SIG-M5 treated with dmso at 0.1 percent for 504 hours (cell line): ENCODE results near the gene TMEM150B.

Experiments used
- DNase-seq: peaks from one replicate; lab custom pipeline; 2025; ENCODE audit not compliant: unreplicated experiment; lab: John Stamatoyannopoulos, UW

Gene TMEM150B, protein sequence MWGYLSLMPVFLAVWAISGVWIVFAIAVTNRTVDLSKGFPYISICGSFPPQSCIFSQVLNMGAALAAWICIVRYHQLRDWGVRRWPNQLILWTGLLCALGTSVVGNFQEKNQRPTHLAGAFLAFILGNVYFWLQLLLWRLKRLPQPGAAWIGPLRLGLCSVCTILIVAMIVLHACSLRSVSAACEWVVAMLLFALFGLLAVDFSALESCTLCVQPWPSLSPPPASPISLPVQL

DNA sequence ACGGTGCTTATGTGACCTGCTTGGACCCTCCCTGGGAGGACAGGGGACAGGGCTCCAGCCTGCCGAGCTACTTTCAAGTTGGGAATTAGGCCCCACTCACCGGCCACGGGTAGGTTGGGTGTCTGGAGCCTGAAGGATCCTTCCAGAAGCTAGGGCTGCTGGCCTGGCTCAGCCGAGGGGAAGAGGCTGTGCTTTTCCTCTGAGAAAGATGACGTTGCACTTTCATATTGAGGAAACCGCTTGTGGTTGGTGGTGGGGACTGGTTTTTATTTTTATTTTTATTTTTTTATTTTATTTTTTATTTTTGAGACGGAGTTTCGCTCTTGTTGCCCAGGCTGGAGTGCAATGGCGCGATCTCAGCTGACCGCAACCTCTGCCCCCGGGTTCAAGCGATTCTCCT lies at the start of gene TMEM150B:
Gene TMEM150B (minus strand): TSS at position 170 of the 400 bp plus-strand sequence. CDS start 4,305 bp downstream, outside the sequence.
- no peak for DNase-seq

DNA sequence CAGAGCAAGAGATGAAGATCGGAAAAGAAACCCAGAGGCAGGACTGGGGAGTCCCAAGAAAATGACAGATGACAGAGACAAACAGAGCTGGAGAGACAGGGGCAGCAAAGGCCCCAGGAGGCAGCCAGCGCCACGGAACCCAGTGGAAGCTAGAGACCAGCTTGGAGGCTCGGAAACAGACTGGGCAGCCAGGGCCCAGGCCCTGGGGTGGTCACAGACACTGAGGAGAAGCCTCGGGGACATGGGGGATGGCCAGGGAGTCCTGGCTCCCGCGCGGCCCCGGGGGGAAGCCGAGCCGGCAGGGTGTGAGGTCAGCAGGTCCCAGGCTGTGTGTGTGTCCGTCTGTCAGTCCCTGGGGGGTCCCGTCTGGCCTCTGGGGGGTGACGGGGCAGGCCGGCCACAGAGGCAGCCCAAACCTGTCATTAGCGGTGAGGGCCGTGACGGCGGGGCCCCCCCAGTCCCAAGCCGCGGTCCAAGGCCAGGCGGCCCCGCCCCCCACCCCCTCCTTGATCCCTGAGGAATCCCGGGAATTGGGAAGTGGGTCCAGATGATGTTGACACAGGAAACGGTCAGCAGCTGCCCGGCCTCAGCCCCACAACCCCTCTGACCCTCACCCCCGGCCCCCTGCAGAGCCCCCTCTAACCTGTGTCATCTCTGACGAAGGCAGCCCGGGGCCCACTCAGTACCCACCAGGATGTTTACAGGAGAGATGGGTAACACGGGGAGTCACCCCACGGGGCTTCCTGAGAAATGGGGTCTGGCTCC lies 49.0 kb upstream of the TMEM150B start:
- DNase-seq = no peak

DNA sequence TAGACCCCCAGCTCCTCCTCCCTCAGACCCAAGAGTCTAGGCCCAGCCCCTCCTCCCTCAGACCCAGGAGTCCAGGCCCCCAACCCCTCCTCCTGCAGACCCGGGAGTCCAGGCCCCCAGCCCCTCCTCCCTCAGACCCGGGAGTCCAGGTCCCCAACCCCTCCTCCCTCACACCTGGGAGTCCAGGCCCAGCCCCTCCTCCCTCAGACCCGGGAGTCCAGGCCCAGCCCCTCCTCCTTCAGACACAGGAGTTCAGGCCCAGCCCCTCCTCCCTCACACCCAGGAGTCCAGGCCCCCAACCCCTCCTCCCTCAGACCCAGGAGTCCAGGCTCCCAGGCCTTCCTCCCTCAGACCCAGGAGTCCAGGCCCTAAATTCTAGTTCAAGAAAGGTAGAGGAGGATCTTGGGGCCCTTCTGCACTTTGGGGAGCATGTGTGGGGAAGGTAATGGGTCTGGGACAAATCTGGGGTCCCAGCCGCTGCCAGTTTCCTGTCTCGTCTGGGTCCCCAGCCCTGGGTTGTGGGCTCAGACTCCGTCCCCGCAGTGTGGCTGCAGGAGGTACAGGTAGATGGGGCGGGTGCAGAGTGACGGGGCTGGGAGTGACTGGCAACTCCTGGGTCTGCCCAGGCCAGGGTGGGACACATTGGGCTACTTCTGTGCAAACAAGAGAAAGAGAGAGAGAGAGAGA lies 48.3 kb upstream of the TMEM150B start:
- no peak for DNase-seq

DNA sequence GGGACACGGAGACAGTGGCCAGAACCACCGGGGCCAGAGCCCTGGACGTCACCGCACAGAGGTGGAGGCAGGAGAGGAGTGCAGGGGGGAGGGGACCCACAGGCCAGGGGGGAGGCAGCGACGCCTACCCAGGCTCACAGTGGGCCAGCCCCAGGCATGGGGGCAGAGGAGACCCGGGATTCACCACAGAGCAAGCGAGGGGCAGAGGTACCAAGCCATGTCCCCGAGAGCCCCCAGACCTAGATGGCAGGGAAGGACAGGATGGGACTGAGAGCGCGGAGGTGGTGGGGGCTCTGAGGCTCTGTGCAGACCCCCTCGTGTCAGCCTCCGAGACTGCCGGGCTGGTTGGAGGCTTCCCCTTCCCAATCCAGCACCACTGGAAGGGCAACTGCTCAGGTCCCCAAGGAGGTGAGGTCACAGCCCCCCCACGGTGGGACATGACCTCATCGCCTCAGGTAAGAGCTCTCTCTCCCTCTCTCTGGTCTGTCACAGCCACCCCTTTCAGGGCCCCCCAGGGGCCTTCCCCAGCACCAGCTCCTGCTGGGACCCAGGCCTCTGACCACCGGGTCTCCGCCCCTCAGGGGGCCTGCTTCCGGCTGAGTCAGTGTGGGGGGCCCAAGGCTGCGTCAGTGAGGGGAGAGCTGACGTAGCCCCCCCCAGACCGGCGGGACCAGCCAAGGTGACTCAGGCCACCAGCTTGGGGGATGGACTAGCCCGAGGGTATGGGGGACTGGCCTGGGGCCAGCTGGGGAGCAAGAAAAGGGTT lies 47.4 kb upstream of the TMEM150B start:
- DNase-seq = no peak

DNA sequence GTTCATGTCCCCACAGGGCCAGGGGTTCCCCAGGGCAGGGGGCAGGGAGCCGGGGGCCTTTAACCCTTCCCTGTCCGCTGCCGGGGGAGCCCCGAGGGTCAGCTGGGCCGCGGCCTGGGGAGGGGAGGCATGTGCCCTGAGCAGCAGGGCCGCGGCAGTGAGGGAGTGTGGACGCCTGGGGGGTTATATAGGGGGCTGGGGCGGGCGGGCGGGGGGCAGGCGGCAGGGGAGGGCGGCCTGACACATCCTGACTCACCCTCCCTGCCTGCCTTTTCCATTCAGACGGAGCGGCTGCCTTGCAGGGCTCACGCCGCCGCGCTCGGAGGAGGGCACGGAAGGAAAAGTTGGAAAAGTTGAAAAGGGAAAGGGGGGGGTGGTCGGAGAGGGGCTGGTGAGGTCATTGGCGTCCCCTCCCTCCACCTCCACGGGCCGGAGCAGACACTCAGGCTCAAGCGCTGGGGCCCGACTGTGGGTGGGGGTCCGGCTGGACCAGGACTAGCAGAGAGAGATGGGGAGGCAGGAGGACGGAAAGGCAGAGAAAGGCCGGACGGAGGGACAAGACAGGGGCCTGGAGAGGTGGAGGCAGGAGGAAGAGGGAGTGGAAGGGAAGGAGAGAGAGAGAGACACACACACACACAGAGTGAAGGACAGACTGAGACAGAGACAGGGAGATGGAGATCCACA lies 45.3 kb upstream of the TMEM150B start, which contains the start of gene IL11:
Gene IL11 (minus strand): TSS at position 159 of the 684 bp plus-strand sequence. CDS start 153 bp downstream, at position 6.
- DNase-seq = no peak

DNA sequence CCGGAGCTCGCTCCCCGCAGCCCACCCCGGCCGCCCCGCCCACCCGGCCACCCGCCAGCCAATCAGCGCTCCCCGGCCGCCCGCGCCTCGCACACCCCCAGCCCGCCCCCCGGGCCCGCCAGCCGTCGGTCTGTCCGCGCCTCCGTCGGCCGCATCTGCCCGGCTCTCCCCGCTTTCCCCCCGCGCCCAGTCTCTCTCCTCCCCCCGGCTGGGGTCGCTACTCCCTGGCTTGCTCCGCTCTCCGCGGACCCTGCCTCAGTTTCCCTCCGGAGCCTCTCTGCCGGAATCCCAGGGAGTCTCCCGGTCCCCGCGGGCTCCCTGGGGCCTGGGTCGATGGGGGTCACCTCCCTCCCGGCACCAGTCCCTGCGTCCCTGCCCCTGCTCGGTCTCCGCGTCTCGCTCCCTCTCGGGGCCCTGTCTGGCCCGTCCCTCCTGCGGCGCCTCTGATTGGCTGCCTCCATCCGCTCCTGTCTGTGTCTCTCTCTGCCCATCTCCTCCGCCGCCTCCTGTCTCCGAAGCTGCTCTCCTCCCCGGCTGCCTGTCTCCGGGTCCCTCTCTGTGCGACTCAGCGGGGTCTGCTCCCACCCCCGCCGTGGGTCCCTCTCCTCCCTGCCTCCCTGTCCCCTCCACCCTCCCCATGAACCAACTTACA lies 44.6 kb upstream of the TMEM150B start:
- DNase-seq = no peak

DNA sequence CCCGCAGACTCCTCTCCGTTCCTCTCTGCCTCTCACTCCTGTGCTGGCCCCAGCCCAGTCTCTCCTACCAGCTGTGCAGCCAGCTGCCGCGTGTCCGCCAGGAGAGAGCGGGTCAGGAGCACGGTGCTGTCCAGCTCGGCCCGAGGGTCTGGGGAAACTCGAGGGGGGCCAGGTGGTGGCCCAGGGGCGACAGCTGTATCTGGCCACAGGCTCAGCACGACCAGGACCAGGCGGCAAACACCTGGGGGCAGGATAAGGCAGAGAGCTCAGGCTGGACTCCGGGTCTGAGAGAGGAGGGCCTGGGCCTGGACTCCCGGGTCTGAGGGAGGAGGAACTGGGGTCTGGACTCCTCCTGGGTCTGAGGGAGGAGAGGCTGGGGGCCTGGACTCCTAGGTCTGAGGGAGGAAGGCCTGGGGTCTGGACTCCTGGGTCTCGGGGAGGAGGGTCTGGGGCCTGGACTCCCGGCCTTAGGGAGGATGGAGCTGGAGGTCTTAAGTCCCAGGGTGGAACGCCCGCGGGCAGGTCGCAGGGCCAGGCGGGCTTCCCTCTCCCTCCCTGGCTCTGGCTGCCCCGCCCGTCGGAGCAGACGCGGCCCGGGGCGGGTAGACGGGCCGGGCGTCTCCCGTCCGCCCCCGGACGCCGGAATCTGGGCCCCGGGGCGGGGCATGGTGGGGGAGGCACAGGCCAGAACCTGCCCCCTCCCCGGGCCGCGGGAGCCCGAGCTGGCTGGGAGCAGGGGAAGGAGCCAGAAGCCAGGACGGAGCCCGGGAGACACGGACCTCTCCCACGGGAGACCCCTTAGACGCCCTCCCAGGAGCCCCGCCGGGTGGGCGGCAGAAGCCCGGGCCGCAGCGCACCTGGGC lies 43.8 kb upstream of the TMEM150B start:
- DNase-seq = no peak

DNA sequence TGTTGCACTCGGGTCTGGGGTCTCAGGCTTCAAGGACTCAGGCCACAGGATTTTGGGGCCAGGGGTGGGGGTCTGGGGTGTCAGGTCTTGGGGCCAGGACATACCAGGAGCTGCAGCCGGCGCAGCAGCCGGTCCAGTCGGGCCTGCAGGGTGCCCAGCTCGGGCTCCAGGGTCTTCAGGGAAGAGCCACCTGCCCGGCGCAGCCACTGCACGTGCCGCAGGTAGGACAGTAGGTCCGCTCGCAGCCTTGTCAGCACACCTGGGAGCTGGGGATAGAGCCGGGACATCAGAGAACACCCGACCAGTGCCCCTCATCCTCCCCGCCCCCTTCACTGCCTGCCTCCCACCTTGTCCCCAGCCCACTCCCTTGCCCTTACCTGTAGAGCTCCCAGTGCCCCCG lies 43.0 kb upstream of the TMEM150B start:
- DNase-seq = no peak

DNA sequence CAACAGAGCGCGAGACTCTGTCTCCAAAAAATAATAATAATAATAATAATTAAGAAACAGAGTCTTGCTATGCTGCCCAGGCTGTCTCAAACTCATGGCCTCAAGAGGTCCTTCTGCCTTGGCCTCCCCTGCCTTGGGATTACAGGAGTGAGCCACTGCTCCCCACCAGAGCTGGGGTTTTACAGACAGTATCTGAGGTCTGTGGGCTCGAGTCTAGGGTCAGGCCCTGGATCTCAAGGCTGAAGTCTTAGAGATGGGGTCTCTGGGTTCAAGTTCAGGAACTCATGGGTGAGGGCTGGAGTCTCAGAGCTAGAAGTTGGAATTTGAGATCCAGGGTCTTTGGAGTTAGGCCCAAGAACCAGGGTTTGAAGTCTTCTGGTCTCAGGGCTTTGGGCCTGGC lies 41.6 kb upstream of the TMEM150B start:
- DNase-seq = no peak

DNA sequence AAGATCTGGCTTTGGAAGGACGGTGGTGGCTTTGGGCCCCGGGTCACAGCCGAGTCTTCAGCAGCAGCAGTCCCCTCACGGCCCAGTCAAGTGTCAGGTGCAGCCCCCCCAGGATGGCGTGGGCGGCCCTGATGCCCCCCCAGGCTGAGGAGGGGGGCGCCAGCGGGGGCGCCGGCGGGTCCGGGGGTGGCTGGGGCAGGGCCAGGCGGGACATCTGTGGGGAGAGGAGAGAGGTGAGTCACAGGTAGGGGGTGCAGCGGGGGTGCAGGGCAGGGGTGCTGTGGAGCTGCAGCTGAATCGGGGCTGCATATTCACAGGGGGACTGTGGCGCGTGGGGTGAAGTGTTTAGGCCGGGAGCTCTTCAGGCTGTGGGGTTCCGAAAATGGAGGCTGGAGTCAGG lies 40.8 kb upstream of the TMEM150B start:
- no peak for DNase-seq

DNA sequence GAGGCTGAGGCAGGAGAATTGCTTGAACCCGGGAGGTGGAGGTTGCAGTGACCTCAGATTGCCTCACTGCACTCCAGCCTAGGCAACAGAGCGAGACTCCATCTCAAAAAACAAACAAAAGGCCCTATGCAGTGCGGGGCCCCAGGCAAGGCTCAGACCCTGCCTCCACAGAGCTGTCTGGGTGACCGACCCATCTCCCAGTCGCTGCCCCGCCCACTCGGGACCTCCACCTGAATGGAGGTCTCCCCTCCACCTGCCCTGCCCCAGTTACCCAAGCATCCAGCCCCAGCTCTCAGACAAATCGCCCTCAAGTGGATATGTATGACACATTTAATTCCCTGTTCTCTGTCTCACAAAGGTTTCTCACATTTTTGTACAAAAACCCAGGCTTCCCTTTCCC lies 40.1 kb upstream of the TMEM150B start:
- DNase-seq = no peak

DNA sequence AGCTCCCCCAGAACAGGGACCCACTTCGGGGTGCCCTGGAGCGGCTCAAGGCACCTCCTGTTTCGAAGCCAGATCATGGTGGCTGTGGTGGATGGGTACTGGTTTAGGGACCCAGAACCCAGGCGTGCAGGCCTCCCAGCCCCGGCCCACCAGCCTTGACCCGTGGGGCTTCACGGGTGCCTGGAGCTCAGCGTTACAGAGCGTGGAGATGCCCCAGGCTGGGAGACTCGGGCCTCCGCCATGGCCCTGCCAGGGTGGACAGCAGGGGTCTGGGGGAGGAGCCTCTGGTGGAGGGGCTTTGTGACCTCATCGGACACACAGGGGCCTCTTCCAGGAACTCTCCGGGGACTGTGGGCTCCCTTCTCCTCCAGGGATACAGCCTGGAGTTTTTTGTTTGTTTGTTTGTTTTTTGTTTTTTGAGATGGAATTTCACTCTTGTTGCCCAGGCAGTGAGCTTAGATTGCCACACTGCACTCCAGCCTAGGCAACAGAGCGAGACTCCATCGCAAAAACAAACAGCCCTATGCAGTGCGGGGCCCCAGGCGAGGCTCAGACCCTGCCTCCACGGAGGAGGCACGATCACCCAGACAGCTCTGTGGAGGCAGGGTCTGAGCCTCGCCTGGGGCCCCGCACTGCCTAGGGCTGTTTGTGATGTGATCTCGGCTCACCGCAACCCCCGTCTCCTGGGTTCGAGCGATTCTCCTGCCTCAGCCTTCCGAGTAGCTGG lies 38.0 kb upstream of the TMEM150B start, which contains the start of gene GARIN5B:
Gene GARIN5B (minus strand): TSS at position 271 of the 727 bp plus-strand sequence. CDS start 194 bp downstream, at position 77.
- DNase-seq = no peak

DNA sequence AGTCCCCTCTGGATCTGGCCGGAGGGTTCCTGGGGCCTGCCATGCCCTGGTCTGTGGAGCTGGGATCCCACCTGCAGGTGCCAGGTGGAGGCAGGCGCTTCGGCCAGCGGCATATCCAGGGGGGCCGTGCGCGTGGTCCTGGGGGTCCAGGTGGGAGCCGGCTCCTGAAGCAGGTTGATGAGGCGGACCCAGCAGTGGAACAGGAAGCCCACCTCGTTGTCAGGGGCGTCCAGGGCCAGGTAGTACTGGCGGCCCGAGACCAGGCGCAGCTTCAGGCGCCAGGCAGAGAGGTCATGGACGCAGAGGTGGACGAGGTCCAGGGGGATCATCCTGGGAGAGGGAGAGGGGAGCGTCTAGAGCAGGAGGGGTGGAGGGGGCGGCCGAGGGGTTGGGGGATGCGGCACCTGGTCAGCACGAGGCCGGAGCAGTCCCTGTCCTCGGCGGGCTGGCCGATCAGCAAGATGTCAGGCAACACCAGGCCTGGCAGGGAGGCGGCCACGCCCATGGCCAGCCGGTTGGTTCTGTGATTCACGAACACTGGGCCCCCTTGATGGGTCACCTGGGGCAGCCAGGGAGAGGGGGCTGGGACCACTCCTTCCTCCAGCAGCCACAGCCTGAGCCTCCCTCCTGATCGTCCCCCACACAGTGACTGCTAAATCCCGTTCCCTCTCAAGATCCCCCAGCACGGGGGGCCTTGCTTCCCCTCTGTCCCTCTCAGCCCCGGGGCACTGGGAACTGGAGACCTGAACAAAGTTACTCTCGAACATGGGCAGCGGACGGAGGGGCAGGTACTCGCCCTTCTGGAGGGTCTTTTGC lies 37.2 kb upstream of the TMEM150B start:
- DNase-seq = no peak

DNA sequence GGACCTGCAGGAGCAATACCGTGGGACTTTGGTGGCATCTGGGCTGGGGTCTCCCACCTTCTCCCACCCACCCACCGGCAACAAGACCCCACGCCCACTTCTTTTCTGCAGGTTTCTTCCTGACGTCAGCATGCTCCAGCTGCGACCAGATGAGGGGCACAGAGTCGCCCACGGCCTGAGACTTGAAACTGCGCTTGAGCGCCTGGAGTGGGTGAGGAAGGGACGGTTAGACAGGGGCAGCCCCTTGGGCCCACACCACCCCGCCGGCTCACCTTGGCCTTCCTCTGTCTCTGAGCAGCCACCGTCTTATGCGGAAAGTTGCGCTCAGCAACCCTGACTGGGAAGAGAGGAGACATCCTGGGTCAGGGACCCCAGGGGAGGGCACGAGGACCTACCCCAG lies 35.8 kb upstream of the TMEM150B start:
- DNase-seq = no peak

DNA sequence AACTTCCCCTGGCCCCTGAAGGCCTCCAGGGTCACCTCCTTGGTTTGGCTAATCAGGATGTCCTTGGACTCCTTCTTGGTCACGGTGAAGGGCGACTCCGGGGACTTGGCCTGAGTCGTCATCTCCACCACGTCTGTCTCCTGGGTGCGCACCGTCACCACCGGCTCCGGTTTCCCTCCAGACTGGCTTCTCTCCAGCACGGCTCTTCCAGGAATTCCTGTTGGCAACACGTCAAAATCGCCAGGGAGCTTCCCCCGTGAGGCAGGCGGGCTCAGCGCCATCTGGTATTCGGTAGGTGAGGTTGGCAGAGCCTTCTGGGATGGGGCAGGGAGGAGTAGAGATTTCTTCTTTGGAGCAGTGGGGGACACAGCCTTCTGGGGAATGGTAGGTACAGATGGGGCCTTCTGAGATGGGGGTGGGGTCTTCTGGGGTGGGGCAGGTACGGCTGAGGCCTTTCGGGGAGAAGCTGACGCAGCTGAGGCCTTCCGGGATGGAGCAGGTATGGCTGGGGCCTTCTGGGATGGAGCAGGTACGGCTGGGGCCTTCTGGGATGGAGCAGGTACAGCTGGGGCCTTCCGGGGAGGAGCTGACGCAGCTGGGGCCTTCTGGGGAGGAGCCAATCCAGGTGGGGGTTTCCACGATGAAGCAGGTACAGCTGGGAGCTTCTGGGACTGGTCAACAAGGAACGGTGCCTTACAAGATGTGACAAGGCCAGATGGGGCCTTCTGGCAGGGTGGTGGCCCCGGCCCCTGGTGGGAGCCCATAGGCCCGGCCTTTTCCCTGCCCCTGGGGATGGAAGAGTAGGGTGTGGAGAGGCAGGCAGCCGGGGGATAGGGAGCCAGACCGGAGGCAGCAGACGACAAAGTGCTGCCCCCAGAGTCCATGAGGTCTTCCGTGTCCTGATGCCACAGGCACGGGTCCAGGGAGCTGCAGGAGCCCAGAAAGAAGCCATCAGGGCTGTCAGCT lies 34.1 kb upstream of the TMEM150B start:
- no peak for DNase-seq

DNA sequence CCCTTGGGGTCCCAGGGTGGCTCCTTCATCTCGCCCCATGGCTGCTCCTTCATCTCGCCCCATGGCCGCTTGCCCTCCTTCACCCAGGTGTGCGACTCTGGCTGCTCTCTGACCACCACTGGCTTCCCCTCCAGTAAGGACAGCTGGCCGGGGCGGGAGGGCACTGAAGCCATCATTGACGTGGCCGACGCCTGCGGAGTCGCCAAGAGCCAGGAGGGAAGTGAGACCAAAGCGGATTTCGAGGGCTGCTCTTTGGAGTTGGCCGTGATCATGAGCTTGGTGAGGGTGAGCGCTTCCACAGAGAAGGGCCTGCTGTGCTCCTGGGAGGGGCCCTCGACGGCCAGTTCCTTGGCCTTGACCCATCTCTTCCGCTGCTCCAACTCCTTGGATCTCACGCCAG lies 33.4 kb upstream of the TMEM150B start:
- no peak for DNase-seq
